HFFc6 (cell line): Measurements from ENCODE around the gene RRAGD. TPM values are rescaled to one million over a fixed set of nuclear protein-coding genes. Genes with fewer than 3 reads are reported as not detected.

Experiments used
- DNase-seq: peaks from one replicate; pipeline ENCODE4 v3.0.0-alpha.2; 2018
- H3K27ac Mint-ChIP-seq: 2 replicates; pipeline ENCODE4 v1.8.0; 2020; ENCODE audit warnings: mild to moderate bottlenecking, mixed read lengths
- H3K27me3 Mint-ChIP-seq: 2 replicates; pipeline ENCODE4 v1.8.0; 2021; ENCODE audit warnings: mild to moderate bottlenecking, moderate library complexity, mixed read lengths; ENCODE audit not compliant: insufficient read depth
- H3K36me3 Mint-ChIP-seq: 2 replicates; pipeline ENCODE4 v1.8.0; 2021; ENCODE audit warnings: low read depth, mixed read lengths
- H3K4me1 Mint-ChIP-seq: 2 replicates; pipeline ENCODE4 v1.8.0; 2020; ENCODE audit warnings: low read depth, mixed read lengths
- H3K4me3 Mint-ChIP-seq: 2 replicates; pipeline ENCODE4 v1.8.0; 2020; ENCODE audit warnings: mild to moderate bottlenecking, moderate library complexity, mixed read lengths
- H3K9me3 Mint-ChIP-seq: 2 replicates; pipeline ENCODE4 v1.8.0; 2020; ENCODE audit warnings: mild to moderate bottlenecking, mixed read lengths
- CTCF ChIP-seq: fragments of 200-600 bp; sonication (generic); IDR thresholded peaks from 2 replicates; pipeline ENCODE4 v1.5.0; 2021; ENCODE audit warnings: antibody characterized with exemption, mild to moderate bottlenecking
- total RNA-seq, 6 experiments: library from RNA; stranded (reverse); fragmentation: NEBNext Ultra II Directional; extraction: Animal tissue kit (Norgen Biotek cat#: 25700); gene quantifications; 2 replicates in 1 of 6; 3 replicates in 5 of 6; pipeline ENCODE4 v1.2.3, GENCODE V29; 2021

The RRAGD gene
- total RNA-seq, 6 experiments from 2014 or later = not detected

- Mint-ChIP-seq H3K9me3 (no peaks in the 10 kb centered on the region), H3K27me3 (peaks cover 2% of the 10 kb centered on the region), H3K4me1 (peaks cover 29% of the 10 kb centered on the region), H3K36me3 (no peaks in the 10 kb centered on the region), H3K27ac (no peak overlapping the region), H3K4me3 (no peak overlapping the region)
- TF ChIP-seq CTCF = no peak
- DNase-seq = no peak
Measured at GRCh38 chr6:89356642-89357170, 55.4 kb downstream of the RRAGD start.

- DNase-seq = no peak
- Mint-ChIP-seq H3K27me3 (peaks cover 2% of the 10 kb centered on the region), H3K27ac (no peak overlapping the region)
Measured at GRCh38 chr6:89355511-89356194, 56.4 kb downstream of the RRAGD start.

GRCh38 chr6:89353702-89354392 is 58.2 kb downstream of the RRAGD start:
- H3K36me3 Mint-ChIP-seq = peaks cover 6% of the 10 kb centered on the region; the same call in 1 of the 2 replicates
- H3K27me3 Mint-ChIP-seq = peaks cover 2% of the 10 kb centered on the region
- no peak for DNase-seq
- H3K4me1 Mint-ChIP-seq = peaks cover 42% of the 10 kb centered on the region
- peak overlapping the region; percentile 93 for H3K27ac Mint-ChIP-seq
- no peaks in the 10 kb centered on the region for H3K9me3 Mint-ChIP-seq
- H3K4me3 Mint-ChIP-seq = peak overlapping the region; percentile 77
- no peak for TF ChIP-seq CTCF

More at GRCh38 chr6:89355511-89356194, 56.4 kb downstream of the RRAGD start:
- Mint-ChIP-seq H3K4me3 (no peak overlapping the region), H3K36me3 (no peaks in the 10 kb centered on the region), H3K4me1 (peaks cover 31% of the 10 kb centered on the region), H3K9me3 (no peaks in the 10 kb centered on the region)
- no peak for TF ChIP-seq CTCF

GRCh38 chr6:89353118-89353556 is 58.9 kb downstream of the RRAGD start:
- H3K9me3 Mint-ChIP-seq = no peaks in the 10 kb centered on the region
- peaks cover 6% of the 10 kb centered on the region; the same call in 1 of the 2 replicates for H3K36me3 Mint-ChIP-seq
- peaks cover 1% of the 10 kb centered on the region for H3K27me3 Mint-ChIP-seq
- no peak for TF ChIP-seq CTCF
- H3K4me1 Mint-ChIP-seq = peaks cover 49% of the 10 kb centered on the region
- DNase-seq = no peak
- peak overlapping the region; percentile 77 for H3K4me3 Mint-ChIP-seq
- peak overlapping the region; percentile 93 for H3K27ac Mint-ChIP-seq

- DNase-seq = peak; percentile 89
- Mint-ChIP-seq H3K36me3 (peaks cover 6% of the 10 kb centered on the region; the same call in 1 of the 2 replicates), H3K4me1 (peaks cover 53% of the 10 kb centered on the region), H3K9me3 (no peaks in the 10 kb centered on the region), H3K4me3 (peak within 1 kb of the TSS; percentile 96), H3K27me3 (no peaks in the 10 kb centered on the region), H3K27ac (peak within 1 kb of the TSS; percentile 93)
- TF ChIP-seq CTCF = no peak; the same call in 1 of the 2 replicates
Measured at GRCh38 chr6:89352278-89353117, 59.6 kb downstream of the RRAGD start, which contains the start of gene UBE2J1. TSS of gene UBE2J1 (minus strand) at chr6:89352722. CDS start at chr6:89352569, 153 bp downstream.
